Ishikawa (cell line): Measurements from ENCODE around the gene KRTAP19-5.

Experiments used
- CEBPB ChIP-seq: IDR thresholded peaks from 2 replicates; pipeline ENCODE4 v1.6.1; 2012
- CREB1 ChIP-seq: IDR thresholded peaks from 2 replicates; pipeline ENCODE4 v1.6.1; 2012; ENCODE audit warnings: low read depth
- EP300 ChIP-seq: IDR thresholded peaks from 2 replicates; pipeline ENCODE4 v1.6.1; 2012; ENCODE audit warnings: borderline replicate concordance
- FOXM1 ChIP-seq: IDR thresholded peaks from 2 replicates; pipeline ENCODE4 v1.6.1; 2012; ENCODE audit warnings: low read depth, borderline replicate concordance
- MAX ChIP-seq: IDR thresholded peaks from 2 replicates; pipeline ENCODE4 v1.6.1; 2012
- NFIC ChIP-seq: IDR thresholded peaks from 2 replicates; pipeline ENCODE4 v1.6.1; 2012
- RAD21 ChIP-seq: IDR thresholded peaks from 2 replicates; pipeline ENCODE4 v1.6.1; 2012; ENCODE audit warnings: low read depth
- TAF1 ChIP-seq: IDR thresholded peaks from 2 replicates; pipeline ENCODE4 v1.6.1; 2012; ENCODE audit warnings: low read depth, mild to moderate bottlenecking
- TCF12 ChIP-seq: IDR thresholded peaks from 2 replicates; pipeline ENCODE4 v1.6.1; 2012; ENCODE audit warnings: low read depth
- TEAD4 ChIP-seq: IDR thresholded peaks from 2 replicates; pipeline ENCODE4 v1.6.1; 2012
- USF1 ChIP-seq: IDR thresholded peaks from 2 replicates; pipeline ENCODE4 v1.6.1; 2012
- YY1 ChIP-seq: IDR thresholded peaks from 2 replicates; pipeline ENCODE4 v1.6.1; 2012; ENCODE audit warnings: low read depth
- ZBTB7A ChIP-seq: IDR thresholded peaks from 2 replicates; pipeline ENCODE4 v1.6.1; 2012; ENCODE audit warnings: low read depth
- TF ChIP-seq, protein P1 (sequence below): IDR thresholded peaks from 2 replicates; pipeline ENCODE4 v1.6.1; 2012; ENCODE audit warnings: low read depth, mild to moderate bottlenecking

The KRTAP19-5 gene

DNA sequence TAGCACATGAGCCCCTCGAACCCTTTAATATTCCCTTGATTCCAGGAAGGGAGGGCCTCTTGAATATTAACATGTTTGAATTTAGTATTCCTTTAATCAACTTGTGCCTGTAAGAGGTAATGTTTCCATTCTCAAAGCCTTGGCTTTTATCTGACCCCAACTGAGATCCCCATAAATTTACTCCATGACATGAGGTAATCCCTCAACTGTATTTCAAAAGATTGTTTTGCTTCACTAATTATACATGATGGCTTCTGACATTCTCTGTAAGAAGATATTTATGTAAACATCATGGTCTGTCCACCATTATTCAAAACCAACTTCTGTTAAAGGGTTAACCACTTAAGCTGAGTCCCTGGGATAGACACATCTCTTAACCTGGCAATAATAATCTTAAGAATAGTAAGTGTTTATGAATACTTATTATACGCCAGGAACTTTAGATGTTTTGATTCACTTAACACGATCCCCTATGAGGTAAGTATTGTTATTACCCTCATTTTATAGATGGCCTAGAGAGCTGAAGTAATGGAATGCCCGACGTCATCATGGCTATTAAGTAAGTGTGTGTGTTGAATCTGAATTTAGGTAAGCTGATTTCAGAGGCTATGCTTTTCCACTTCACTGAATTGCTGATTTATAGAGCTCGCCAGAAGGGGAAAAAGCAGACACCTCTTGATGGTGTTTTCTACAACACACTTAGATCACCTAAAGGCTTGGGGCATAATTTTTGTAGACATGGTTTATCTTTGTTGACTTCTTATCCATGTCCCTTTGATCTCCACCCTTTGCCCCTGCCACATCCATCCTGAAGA is 32.8 kb downstream of the KRTAP19-5 start:
- TF ChIP-seq CEBPB (no peak), TAF1 (no peak), EP300 (no peak), ZBTB7A (no peak), YY1 (no peak), USF1 (no peak), RAD21 (no peak), FOXM1 (no peak), NFIC (no peak), TEAD4 (no peak), CREB1 (no peak)
- TF ChIP-seq, protein P1, sequence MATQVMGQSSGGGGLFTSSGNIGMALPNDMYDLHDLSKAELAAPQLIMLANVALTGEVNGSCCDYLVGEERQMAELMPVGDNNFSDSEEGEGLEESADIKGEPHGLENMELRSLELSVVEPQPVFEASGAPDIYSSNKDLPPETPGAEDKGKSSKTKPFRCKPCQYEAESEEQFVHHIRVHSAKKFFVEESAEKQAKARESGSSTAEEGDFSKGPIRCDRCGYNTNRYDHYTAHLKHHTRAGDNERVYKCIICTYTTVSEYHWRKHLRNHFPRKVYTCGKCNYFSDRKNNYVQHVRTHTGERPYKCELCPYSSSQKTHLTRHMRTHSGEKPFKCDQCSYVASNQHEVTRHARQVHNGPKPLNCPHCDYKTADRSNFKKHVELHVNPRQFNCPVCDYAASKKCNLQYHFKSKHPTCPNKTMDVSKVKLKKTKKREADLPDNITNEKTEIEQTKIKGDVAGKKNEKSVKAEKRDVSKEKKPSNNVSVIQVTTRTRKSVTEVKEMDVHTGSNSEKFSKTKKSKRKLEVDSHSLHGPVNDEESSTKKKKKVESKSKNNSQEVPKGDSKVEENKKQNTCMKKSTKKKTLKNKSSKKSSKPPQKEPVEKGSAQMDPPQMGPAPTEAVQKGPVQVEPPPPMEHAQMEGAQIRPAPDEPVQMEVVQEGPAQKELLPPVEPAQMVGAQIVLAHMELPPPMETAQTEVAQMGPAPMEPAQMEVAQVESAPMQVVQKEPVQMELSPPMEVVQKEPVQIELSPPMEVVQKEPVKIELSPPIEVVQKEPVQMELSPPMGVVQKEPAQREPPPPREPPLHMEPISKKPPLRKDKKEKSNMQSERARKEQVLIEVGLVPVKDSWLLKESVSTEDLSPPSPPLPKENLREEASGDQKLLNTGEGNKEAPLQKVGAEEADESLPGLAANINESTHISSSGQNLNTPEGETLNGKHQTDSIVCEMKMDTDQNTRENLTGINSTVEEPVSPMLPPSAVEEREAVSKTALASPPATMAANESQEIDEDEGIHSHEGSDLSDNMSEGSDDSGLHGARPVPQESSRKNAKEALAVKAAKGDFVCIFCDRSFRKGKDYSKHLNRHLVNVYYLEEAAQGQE: no peak

GRCh38 chr21:30463713-30464112 is 38.2 kb downstream of the KRTAP19-5 start:
- TF ChIP-seq, protein P1: no peak
- TF ChIP-seq TEAD4: no peak
- no peak for TF ChIP-seq FOXM1
- TF ChIP-seq TCF12: no peak
- no peak for TF ChIP-seq MAX
- no peak for TF ChIP-seq YY1
- TF ChIP-seq EP300: no peak
- no peak for TF ChIP-seq USF1
- no peak for TF ChIP-seq ZBTB7A
- no peak for TF ChIP-seq RAD21
- TF ChIP-seq TAF1: no peak
- TF ChIP-seq NFIC: no peak
